GM18907 (cell line): ENCODE measurements around the gene LPAR3.
"Not testable (repeated sequence)": the region's sequence is repeated elsewhere in the genome, so short reads cannot be mapped to it uniquely, and the experiment has no call there.

Experiments used
- ATAC-seq: cut with Tn5 transposase; IDR thresholded peaks from one replicate; pipeline ENCODE4 v1.9.1; 2021; ENCODE audit warnings: mild to moderate bottlenecking, moderate library complexity; ENCODE audit not compliant: unreplicated experiment

Gene LPAR3

GRCh38 chr1:84907095-84907827 is 14.3 kb upstream of the LPAR3 start:
- ATAC-seq, result no peak

GRCh38 chr1:84902727-84903126 is 9.7 kb upstream of the LPAR3 start:
- not testable (repeated sequence) for ATAC-seq

GRCh38 chr1:84899969-84900368 is 7.0 kb upstream of the LPAR3 start:
- ATAC-seq, result no peak

- ATAC-seq, result no peak
These were observed 3.3 kb upstream of the LPAR3 start for GRCh38 chr1:84896279-84896678.

- no peak for ATAC-seq
These were observed 2.4 kb downstream of the LPAR3 start for GRCh38 chr1:84890566-84890965.

GRCh38 chr1:84889437-84889836 is 3.6 kb downstream of the LPAR3 start:
- no peak for ATAC-seq

GRCh38 chr1:84888753-84889152 is 4.3 kb downstream of the LPAR3 start:
- ATAC-seq, result no peak

- ATAC-seq, result no peak
These were observed 5.6 kb downstream of the LPAR3 start for GRCh38 chr1:84887261-84887934.

- ATAC-seq, result no peak
These were observed 7.5 kb downstream of the LPAR3 start for GRCh38 chr1:84885469-84885868.

- ATAC-seq, result no peak
These were observed 8.2 kb downstream of the LPAR3 start for GRCh38 chr1:84884671-84885389.

- no peak for ATAC-seq
These were observed 9.7 kb downstream of the LPAR3 start for GRCh38 chr1:84883286-84883685.

- ATAC-seq, result no peak
These were observed 15.4 kb downstream of the LPAR3 start for GRCh38 chr1:84877592-84877991.

- no peak for ATAC-seq
These were observed 16.7 kb downstream of the LPAR3 start for GRCh38 chr1:84876353-84876752.

GRCh38 chr1:84873366-84873765 is 19.6 kb downstream of the LPAR3 start:
- no peak for ATAC-seq

- no peak for ATAC-seq
These were observed 20.2 kb downstream of the LPAR3 start for GRCh38 chr1:84872696-84873355.

GRCh38 chr1:84871181-84871580 is 21.8 kb downstream of the LPAR3 start:
- no peak for ATAC-seq

- no peak for ATAC-seq
These were observed 22.4 kb downstream of the LPAR3 start for GRCh38 chr1:84870591-84870990.

- ATAC-seq, result no peak
These were observed 23.3 kb downstream of the LPAR3 start for GRCh38 chr1:84869720-84870119.

- peak; percentile 95 for ATAC-seq
These were observed 30.2 kb downstream of the LPAR3 start for GRCh38 chr1:84862810-84863251.

- no peak for ATAC-seq
These were observed 30.9 kb downstream of the LPAR3 start for GRCh38 chr1:84861988-84862644.

GRCh38 chr1:84861516-84861915 is 31.5 kb downstream of the LPAR3 start:
- ATAC-seq, result no peak
